Esophagus squamous epithelium (tissue), 5 donors: ENCODE results near the gene HSPA4L. TPM values are rescaled to one million over a fixed set of nuclear protein-coding genes. Genes with fewer than 3 reads are reported as not detected.
A peak's percentile ranks its signal among the peaks of the same experiment; 100 is the strongest.

Source experiments
- DNase-seq: peaks from one replicate; lab custom pipeline; 2025; lab: John Stamatoyannopoulos, UW
- H3K27ac ChIP-seq, 4 donors: fragments of 200-600 bp; sonication (generic); one replicate each; pipeline ENCODE4 v1.5.1; 2016 to 2019; ENCODE audit warnings: mild to moderate bottlenecking in 1 of 4
- H3K27me3 ChIP-seq, 4 donors: fragments of 200-600 bp; sonication (generic); 1 replicate in 3 of 4; 2 replicates in 1 of 4; pipeline versions ENCODE4 v1.5.1 to v1.6.0; 2017 to 2021; ENCODE audit warnings: antibody characterized with exemption in 1 of 4
- H3K36me3 ChIP-seq, 3 donors: fragments of 200-600 bp; sonication (generic); one replicate each; pipeline ENCODE4 v1.5.1; 2016 to 2019
- H3K4me1 ChIP-seq, 3 donors: fragments of 200-600 bp; sonication (generic); one replicate each; pipeline ENCODE4 v1.5.1; 2017 to 2019
- H3K4me3 ChIP-seq, 4 donors: fragments of 200-600 bp; sonication (generic); 1 replicate in 3 of 4; 2 replicates in 1 of 4; pipeline ENCODE4 v1.5.1; 2016 to 2019; ENCODE audit warnings: mild to moderate bottlenecking in 2 of 4, moderate library complexity in 1 of 4
- H3K9me3 ChIP-seq, 3 donors: fragments of 200-600 bp; sonication (generic); one replicate each; pipeline ENCODE4 v1.5.1; 2016 to 2019
- CTCF ChIP-seq, 6 experiments: fragments of 450-650 bp in 4 of 6; fragments of 200-600 bp in 2 of 6; sonication (generic) in 2 of 6; IDR thresholded peaks; one replicate each; pipeline ENCODE4 v1.5.1; 2016 to 2019; ENCODE audit warnings: antibody characterized with exemption in 6 of 6, mild to moderate bottlenecking in 4 of 6, moderate library complexity in 4 of 6
- POLR2A ChIP-seq, 4 donors: fragments of 450-650 bp; IDR thresholded peaks; one replicate each; pipeline ENCODE4 v1.6.1; 2017; ENCODE audit warnings: antibody characterized with exemption in 4 of 4, mild to moderate bottlenecking in 4 of 4, moderate library complexity in 3 of 4
- WGBS, 2 donors: methylation state at CpG; one replicate each; pipeline ENCODE4 v1.1.5; 2018; 5-methylcytosine and 5-hydroxymethylcytosine counted together
- intact Hi-C: fragments of 100-400 bp; cut with DNase I; formaldehyde crosslinking; loops from one replicate; pipeline ENCODE4 v1.15.0; 2022
- total RNA-seq, 4 donors: library from RNA; depleted of rRNA; stranded (reverse); fragments of >200 nt; gene quantifications; one replicate each; pipeline ENCODE4 v1.1.0, GENCODE V29; 2016
- donor health status: DM: yes; HTN: yes; CAD: no.

The HSPA4L gene
- total RNA-seq, 4 donors from 2014 or later = 19.8 to 45.4 (median 26.7) TPM

GRCh38 chr4:127832585-127832984, 50.5 kb downstream of the HSPA4L start:
- TF ChIP-seq CTCF (IDR thresholded peaks at IDR 0.05) (no peak), POLR2A (IDR thresholded peaks at IDR 0.05) (no peak)
- Histone ChIP-seq H3K27ac (no peak overlapping the region), H3K4me3 (no peak overlapping the region), H3K4me1 (no peaks in the 10 kb centered on the region), H3K36me3 (peaks cover 0 to 50% (median 0%) of the 10 kb centered on the region in 3 donors), H3K27me3 (no peaks in the 10 kb centered on the region), H3K9me3 (no peaks in the 10 kb centered on the region)
- no peak for DNase-seq
- 82 to 86% methylated on average over 4 of the region's 4 CpGs for whole genome bisulfite sequencing, 2 donors
- intact Hi-C loops = no loop called here

GRCh38 chr4:127843704-127844600, 61.8 kb downstream of the HSPA4L start:
- H3K27me3 ChIP-seq = no peaks in the 10 kb centered on the region
- DNase-seq = no peak
- intact Hi-C loops = no loop called here

GRCh38 chr4:127844601-127845116, 62.5 kb downstream of the HSPA4L start:
- Histone ChIP-seq H3K4me3 (no peak overlapping the region), H3K9me3 (peaks cover 0 to 20% (median under 1%) of the 10 kb centered on the region in 3 donors), H3K27me3 (no peaks in the 10 kb centered on the region), H3K36me3 (no peaks in the 10 kb centered on the region), H3K27ac (no peak overlapping the region), H3K4me1 (peaks cover 0 to 28% (median 0%) of the 10 kb centered on the region in 3 donors)
- intact Hi-C loops = no loop called here
- 42 to 67% methylated on average over 4 to 5 of the region's 5 CpGs for WGBS, 2 donors
- DNase-seq = no peak
- TF ChIP-seq CTCF (IDR thresholded peaks at IDR 0.05) (peak in 1 of 6 experiments; percentile 16), POLR2A (IDR thresholded peaks at IDR 0.05) (no peak)

More at GRCh38 chr4:127843704-127844600, 61.8 kb downstream of the HSPA4L start:
- Histone ChIP-seq H3K36me3 (no peaks in the 10 kb centered on the region), H3K27ac (no peak overlapping the region), H3K4me1 (peaks cover 0 to 28% (median 0%) of the 10 kb centered on the region in 3 donors), H3K9me3 (peaks cover 0 to 15% (median 0%) of the 10 kb centered on the region in 3 donors), H3K4me3 (no peak overlapping the region)
- no peak for TF ChIP-seq POLR2A (IDR thresholded peaks at IDR 0.05)
- no peak for TF ChIP-seq CTCF (IDR thresholded peaks at IDR 0.05)
- WGBS, 2 donors = 91 to 96% methylated on average over 10 to 11 of the region's 12 CpGs

GRCh38 chr4:127846061-127846460, 63.9 kb downstream of the HSPA4L start:
- H3K27me3 ChIP-seq = no peaks in the 10 kb centered on the region
- peaks cover 0 to 32% (median 11%) of the 10 kb centered on the region in 3 donors for H3K9me3 ChIP-seq
- no peak for TF ChIP-seq POLR2A (IDR thresholded peaks at IDR 0.05)
- no peak for TF ChIP-seq CTCF (IDR thresholded peaks at IDR 0.05)
- intact Hi-C loops = no loop called here
- peaks cover 0 to 28% (median 0%) of the 10 kb centered on the region in 3 donors for H3K4me1 ChIP-seq
- no peaks in the 10 kb centered on the region for H3K36me3 ChIP-seq
- no peak overlapping the region for H3K27ac ChIP-seq
- no peak for DNase-seq
- H3K4me3 ChIP-seq = no peak overlapping the region

GRCh38 chr4:127846765-127847164, 64.6 kb downstream of the HSPA4L start:
- intact Hi-C loops = no loop called here
- H3K36me3 ChIP-seq = no peaks in the 10 kb centered on the region

More at GRCh38 chr4:127846765-127847164, 64.6 kb downstream of the HSPA4L start:
- Histone ChIP-seq H3K4me1 (peaks cover 0 to 28% (median 0%) of the 10 kb centered on the region in 3 donors), H3K27ac (no peak overlapping the region), H3K9me3 (peaks cover 0 to 38% (median 16%) of the 10 kb centered on the region in 3 donors), H3K27me3 (no peaks in the 10 kb centered on the region), H3K4me3 (no peak overlapping the region)
- TF ChIP-seq POLR2A (IDR thresholded peaks at IDR 0.05) = no peak
- no peak for TF ChIP-seq CTCF (IDR thresholded peaks at IDR 0.05)
- no peak for DNase-seq
- WGBS, 2 donors = 100% methylated on average over 1 of the region's 1 CpG
